GM12874 (cell line): ENCODE results near the gene SYCP2.

Source experiments
- CTCF ChIP-seq: IDR thresholded peaks from 2 replicates; pipeline ENCODE4 v1.5.1; 2011; ENCODE audit warnings: low read depth, mild to moderate bottlenecking, control low read depth, low read length, moderate library complexity; ENCODE audit not compliant: insufficient read depth

Gene SYCP2

DNA sequence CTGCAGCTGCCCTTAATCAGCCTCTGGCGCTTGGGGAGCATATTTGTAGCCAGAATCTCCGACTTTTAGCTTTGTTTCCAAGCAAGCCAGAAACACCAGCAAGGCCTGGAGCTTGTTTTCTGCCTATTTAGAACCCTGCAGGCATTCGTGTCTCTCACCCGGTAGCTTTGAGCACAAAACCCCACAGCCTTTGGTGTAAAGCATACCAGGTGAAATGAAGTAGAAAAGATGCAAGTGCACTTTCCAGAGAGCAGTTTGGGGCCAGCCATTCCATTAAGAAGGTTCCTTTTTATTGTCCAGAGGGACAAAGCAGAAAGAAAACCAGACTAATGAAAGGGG lies 7.5 kb upstream of the SYCP2 start:
- TF ChIP-seq CTCF = no peak

- TF ChIP-seq CTCF = 0 out of 2 replicates have a peak, but pooled peaks have one; percentile 20
These were observed 6.9 kb upstream of the SYCP2 start, which contains the start of the genes FAM217B and PPP1R3D for GRCh38 chr20:59940129-59940955. Gene FAM217B, plus strand, starts transcription at chr20:59940389. Its CDS starts 3,555 bp downstream, at chr20:59943944. Gene PPP1R3D, minus strand, starts transcription at chr20:59940305. Its CDS starts 374 bp downstream, at chr20:59939931.

GRCh38 chr20:59939879-59940128 lies 6.4 kb upstream of the SYCP2 start:
- TF ChIP-seq CTCF = no peak

- no peak for TF ChIP-seq CTCF
These were observed 5.8 kb upstream of the SYCP2 start for GRCh38 chr20:59939052-59939878.

DNA sequence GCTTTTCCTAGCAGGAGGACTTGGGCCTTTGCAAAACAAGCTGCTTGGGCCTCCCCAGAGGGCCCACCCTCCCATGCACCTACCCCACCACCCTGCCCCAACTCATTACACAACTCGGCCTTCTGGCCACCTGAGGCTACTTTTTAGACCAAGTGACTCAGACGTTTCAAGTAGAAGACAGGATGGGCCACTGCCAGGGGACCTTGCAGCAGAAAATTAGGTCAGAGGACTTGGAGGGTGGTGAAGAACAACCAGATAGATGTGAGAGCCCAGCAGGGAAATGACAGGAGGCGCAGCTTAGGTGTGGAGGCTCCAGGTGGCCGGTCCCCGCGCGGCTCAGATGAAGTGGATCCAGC lies 5.2 kb upstream of the SYCP2 start:
- TF ChIP-seq CTCF = no peak

DNA sequence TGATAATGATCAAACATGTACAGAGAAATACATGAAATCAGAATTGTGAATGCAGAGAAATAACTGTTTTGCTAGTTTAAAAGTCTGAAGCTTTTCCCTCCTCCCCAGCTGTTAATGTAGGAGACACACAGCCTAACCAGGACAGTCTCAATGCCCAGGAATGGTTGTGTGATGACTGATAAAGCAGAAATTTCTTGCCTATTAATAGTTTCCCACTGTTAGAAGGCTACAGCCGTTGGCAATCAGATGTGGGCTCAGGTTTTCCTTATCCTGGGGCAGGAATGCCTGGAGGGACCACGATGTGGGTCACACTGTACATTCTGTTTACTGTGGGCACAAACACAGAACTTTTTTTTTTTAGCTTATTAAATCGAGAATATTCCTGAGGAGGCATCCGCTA lies 4.8 kb upstream of the SYCP2 start:
- no peak for TF ChIP-seq CTCF

- TF ChIP-seq CTCF = no peak
These were observed 3.7 kb upstream of the SYCP2 start for GRCh38 chr20:59937150-59937549.
